Left kidney (tissue), 2 donors: ENCODE measurements around the gene NOL4L. TPM values are rescaled to one million over a fixed set of nuclear protein-coding genes. Genes with fewer than 3 reads are reported as not detected.
"Not testable (repeated sequence)": the region's sequence is repeated elsewhere in the genome, so short reads cannot be mapped to it uniquely, and the experiment has no call there.

Source experiments
- DNase-seq: peaks from one replicate; pipeline ENCODE4 v3.0.0-alpha.2; 2013
- polyA plus RNA-seq: library from polyadenylated mRNA; unstranded; fragments of 120-200 nt; gene quantifications from one replicate; pipeline ENCODE4 v1.2.1, GENCODE V29; 2013; ENCODE audit not compliant: insufficient read length

Gene NOL4L
- polyA plus RNA-seq, 1 donor, result 61.5 TPM

- DNase-seq, result no peak
These were observed 14.7 kb upstream of the NOL4L start for GRCh38 chr20:32599783-32600340.

GRCh38 chr20:32598606-32599005 lies 13.5 kb upstream of the NOL4L start:
- DNase-seq, result no peak

- no peak for DNase-seq
These were observed 12.6 kb upstream of the NOL4L start for GRCh38 chr20:32597714-32598113.

- no peak for DNase-seq
These were observed 11.6 kb upstream of the NOL4L start for GRCh38 chr20:32596681-32597252.

GRCh38 chr20:32595143-32595542 lies 10.0 kb upstream of the NOL4L start:
- no peak for DNase-seq

- not testable (repeated sequence) for DNase-seq
These were observed 9.5 kb upstream of the NOL4L start for GRCh38 chr20:32594669-32595068.

- DNase-seq, result no peak
These were observed 9.1 kb upstream of the NOL4L start for GRCh38 chr20:32594204-32594603.

GRCh38 chr20:32592616-32593015 lies 7.5 kb upstream of the NOL4L start:
- not testable (repeated sequence) for DNase-seq

- DNase-seq, result no peak
These were observed 6.9 kb upstream of the NOL4L start for GRCh38 chr20:32592022-32592421.

- no peak for DNase-seq
These were observed 4.6 kb upstream of the NOL4L start for GRCh38 chr20:32589769-32590168.

GRCh38 chr20:32589256-32589655 lies 4.1 kb upstream of the NOL4L start:
- DNase-seq, result no peak

- DNase-seq, result no peak
These were observed 2.9 kb upstream of the NOL4L start for GRCh38 chr20:32588040-32588439.

- no peak for DNase-seq
These were observed 1.2 kb upstream of the NOL4L start for GRCh38 chr20:32586291-32586690.

- DNase-seq, result no peak
These were observed 524 bp upstream of the NOL4L start for GRCh38 chr20:32585586-32586127.

- DNase-seq, result no peak
These were observed 1.5 kb downstream of the NOL4L start for GRCh38 chr20:32583581-32584070.

GRCh38 chr20:32582659-32583580 lies 2.2 kb downstream of the NOL4L start:
- DNase-seq, result no peak

- no peak for DNase-seq
These were observed 3.1 kb downstream of the NOL4L start for GRCh38 chr20:32581839-32582658.

GRCh38 chr20:32580970-32581838 lies 3.9 kb downstream of the NOL4L start:
- no peak for DNase-seq

GRCh38 chr20:32580219-32580969 lies 4.7 kb downstream of the NOL4L start:
- DNase-seq, result no peak

- no peak for DNase-seq
These were observed 6.2 kb downstream of the NOL4L start for GRCh38 chr20:32578840-32579390.
